ENCODE results near the gene ERO1B.

The ERO1B gene

GRCh38 chr1:236275061-236275460 lies 6.7 kb downstream of the ERO1B start:
- H3K27me3 ChIP-seq (ENCODE audit: insufficient read depth, low read length, poor library complexity, severe bottlenecking) = no peaks in the 10 kb centered on the region
- no peak overlapping the region for H3K9ac ChIP-seq (ENCODE audit: low read depth, low read length, poor library complexity, severe bottlenecking)
- peaks cover 11% of the 10 kb centered on the region for H4K20me1 ChIP-seq (ENCODE audit: insufficient read depth, low read length, poor library complexity, severe bottlenecking)
- no peaks in the 10 kb centered on the region for H3F3A ChIP-seq (ENCODE audit: low read depth)
- H2AFZ ChIP-seq (ENCODE audit: low read length) = no peak overlapping the region
- peaks cover 32% of the 10 kb centered on the region for H3K4me1 ChIP-seq (ENCODE audit: insufficient read depth, low read length, poor library complexity, severe bottlenecking)
- no peak overlapping the region for H3K4me3 ChIP-seq (ENCODE audit: low read length, poor library complexity, severe bottlenecking)
- H3K9me2 ChIP-seq (replicated peaks; ENCODE audit: low read depth, low read length) = no peaks in the 10 kb centered on the region
- H3K36me3 ChIP-seq (ENCODE audit: insufficient read depth, low read length) = no peaks in the 10 kb centered on the region
- peaks cover 50% of the 10 kb centered on the region; the same call in 1 of the 2 replicates for H3K79me2 ChIP-seq (ENCODE audit: insufficient read depth, low read length)
- H3K4me2 ChIP-seq (ENCODE audit: low read depth, low read length, poor library complexity, severe bottlenecking) = peak overlapping the region; percentile 3
- H3K9me3 ChIP-seq (ENCODE audit: insufficient read depth, low read depth, low read length) = no peaks in the 10 kb centered on the region
- TF ChIP-seq CTCF (conservative IDR thresholded peaks at IDR 0.05; ENCODE audit: low read length) (no peak), EZH2phosphoT487 (IDR thresholded peaks at IDR 0.05; ENCODE audit: borderline replicate concordance) (no peak)

- Histone ChIP-seq H3K9me2 (replicated peaks; ENCODE audit: low read depth, low read length) (no peaks in the 10 kb centered on the region), H2AFZ (ENCODE audit: low read length) (no peak overlapping the region), H3K9me3 (ENCODE audit: insufficient read depth, low read depth, low read length) (no peaks in the 10 kb centered on the region), H3K27me3 (ENCODE audit: insufficient read depth, low read length, poor library complexity, severe bottlenecking) (no peaks in the 10 kb centered on the region), H3K4me3 (ENCODE audit: low read length, poor library complexity, severe bottlenecking) (no peak overlapping the region), H3F3A (ENCODE audit: low read depth) (no peaks in the 10 kb centered on the region), H4K20me1 (ENCODE audit: insufficient read depth, low read length, poor library complexity, severe bottlenecking) (peaks cover 3% of the 10 kb centered on the region), H3K4me2 (ENCODE audit: low read depth, low read length, poor library complexity, severe bottlenecking) (no peak overlapping the region), H3K79me2 (ENCODE audit: insufficient read depth, low read length) (peaks cover 36% of the 10 kb centered on the region; the same call in 1 of the 2 replicates), H3K36me3 (ENCODE audit: insufficient read depth, low read length) (peaks cover under 1% of the 10 kb centered on the region; the same call in 1 of the 2 replicates), H3K9ac (ENCODE audit: low read depth, low read length, poor library complexity, severe bottlenecking) (no peak overlapping the region), H3K4me1 (ENCODE audit: insufficient read depth, low read length, poor library complexity, severe bottlenecking) (peaks cover 30% of the 10 kb centered on the region)
- TF ChIP-seq EZH2phosphoT487 (IDR thresholded peaks at IDR 0.05; ENCODE audit: borderline replicate concordance) (no peak), CTCF (conservative IDR thresholded peaks at IDR 0.05; ENCODE audit: low read length) (no peak)
These were observed 8.4 kb downstream of the ERO1B start for GRCh38 chr1:236273358-236273757.

- Histone ChIP-seq H2AFZ (ENCODE audit: low read length) (no peak overlapping the region), H3K9ac (ENCODE audit: low read depth, low read length, poor library complexity, severe bottlenecking) (no peak overlapping the region), H3K4me1 (ENCODE audit: insufficient read depth, low read length, poor library complexity, severe bottlenecking) (peaks cover 15% of the 10 kb centered on the region), H3K79me2 (ENCODE audit: insufficient read depth, low read length) (peaks cover 11% of the 10 kb centered on the region; the same call in 1 of the 2 replicates), H3K4me3 (ENCODE audit: low read length, poor library complexity, severe bottlenecking) (no peak overlapping the region), H3K36me3 (ENCODE audit: insufficient read depth, low read length) (peaks cover 24% of the 10 kb centered on the region; the same call in 1 of the 2 replicates), H3K4me2 (ENCODE audit: low read depth, low read length, poor library complexity, severe bottlenecking) (no peak overlapping the region), H3K27me3 (ENCODE audit: insufficient read depth, low read length, poor library complexity, severe bottlenecking) (no peaks in the 10 kb centered on the region), H3K9me3 (ENCODE audit: insufficient read depth, low read depth, low read length) (no peaks in the 10 kb centered on the region), H4K20me1 (ENCODE audit: insufficient read depth, low read length, poor library complexity, severe bottlenecking) (peaks cover 3% of the 10 kb centered on the region), H3F3A (ENCODE audit: low read depth) (no peaks in the 10 kb centered on the region), H3K9me2 (replicated peaks; ENCODE audit: low read depth, low read length) (no peaks in the 10 kb centered on the region)
- TF ChIP-seq CTCF (conservative IDR thresholded peaks at IDR 0.05; ENCODE audit: low read length) = no peak
- no peak for TF ChIP-seq EZH2phosphoT487 (IDR thresholded peaks at IDR 0.05; ENCODE audit: borderline replicate concordance)
These were observed 12.3 kb downstream of the ERO1B start for GRCh38 chr1:236269439-236269838.

Data from Loucy (cell line).